ENCODE results near the gene NR1D1. TPM values are rescaled to one million over a fixed set of nuclear protein-coding genes. Genes with fewer than 3 reads are reported as not detected.

Gene NR1D1
- total RNA-seq, 2 donors from 2014 or later = 3.0 to 4.4 TPM

DNA sequence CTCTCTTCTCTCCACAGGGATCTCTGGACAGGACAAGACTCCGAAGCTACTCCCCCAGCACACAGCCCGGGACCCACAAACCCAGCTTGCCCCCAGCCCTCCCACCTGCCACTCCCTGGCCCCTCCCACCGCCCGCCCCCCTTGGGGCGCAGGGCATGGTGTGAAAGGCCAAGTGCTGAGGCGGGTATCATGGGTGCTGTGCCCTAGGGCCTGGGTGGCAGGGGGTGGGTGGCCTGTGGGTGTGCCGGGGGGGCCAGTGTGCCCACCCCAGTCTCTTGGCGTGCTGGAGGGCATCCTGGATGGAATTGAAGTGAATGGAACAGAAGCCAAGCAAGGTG is 26.2 kb downstream of the NR1D1 start:
- no peak for DNase-seq
- Histone ChIP-seq H3K4me3 (ENCODE audit: low read length) (no peak overlapping the region), H3K27me3 (ENCODE audit: control insufficient read depth, insufficient read depth, low read length, poor library complexity, severe bottlenecking) (no peaks in the 10 kb centered on the region), H3K4me1 (ENCODE audit: control insufficient read depth, insufficient read depth, low read length) (peaks cover 47% of the 10 kb centered on the region), H3K9ac (ENCODE audit: extremely low read depth, low read length, poor library complexity, severe bottlenecking) (no peak overlapping the region), H3K27ac (ENCODE audit: low read depth, low read length) (no peak overlapping the region), H3K9me3 (ENCODE audit: control insufficient read depth, low read length) (no peaks in the 10 kb centered on the region), H3K36me3 (ENCODE audit: control insufficient read depth, insufficient read depth, low read length) (no peaks in the 10 kb centered on the region)
- 86 to 100% methylated on average over 1 to 8 of the region's 8 CpGs for WGBS, 2 experiments (ENCODE audit: insufficient coverage in 1 of 2, insufficient read length in 1 of 2)
- TF ChIP-seq, protein P1, sequence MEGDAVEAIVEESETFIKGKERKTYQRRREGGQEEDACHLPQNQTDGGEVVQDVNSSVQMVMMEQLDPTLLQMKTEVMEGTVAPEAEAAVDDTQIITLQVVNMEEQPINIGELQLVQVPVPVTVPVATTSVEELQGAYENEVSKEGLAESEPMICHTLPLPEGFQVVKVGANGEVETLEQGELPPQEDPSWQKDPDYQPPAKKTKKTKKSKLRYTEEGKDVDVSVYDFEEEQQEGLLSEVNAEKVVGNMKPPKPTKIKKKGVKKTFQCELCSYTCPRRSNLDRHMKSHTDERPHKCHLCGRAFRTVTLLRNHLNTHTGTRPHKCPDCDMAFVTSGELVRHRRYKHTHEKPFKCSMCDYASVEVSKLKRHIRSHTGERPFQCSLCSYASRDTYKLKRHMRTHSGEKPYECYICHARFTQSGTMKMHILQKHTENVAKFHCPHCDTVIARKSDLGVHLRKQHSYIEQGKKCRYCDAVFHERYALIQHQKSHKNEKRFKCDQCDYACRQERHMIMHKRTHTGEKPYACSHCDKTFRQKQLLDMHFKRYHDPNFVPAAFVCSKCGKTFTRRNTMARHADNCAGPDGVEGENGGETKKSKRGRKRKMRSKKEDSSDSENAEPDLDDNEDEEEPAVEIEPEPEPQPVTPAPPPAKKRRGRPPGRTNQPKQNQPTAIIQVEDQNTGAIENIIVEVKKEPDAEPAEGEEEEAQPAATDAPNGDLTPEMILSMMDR (conservative IDR thresholded peaks at IDR 0.05) = no peak
- Mint-ChIP-seq H3K9me3 (no peaks in the 10 kb centered on the region), H3K27me3 (ENCODE audit: insufficient read depth) (no peaks in the 10 kb centered on the region), H3K36me3 (ENCODE audit: low read depth) (peaks cover 6% of the 10 kb centered on the region), H3K27ac (no peak overlapping the region), H3K4me3 (no peak overlapping the region), H3K4me1 (peaks cover 61% of the 10 kb centered on the region)

- TF ChIP-seq, protein P1 (conservative IDR thresholded peaks at IDR 0.05) = no peak
- H3K27me3 Mint-ChIP-seq (ENCODE audit: insufficient read depth) = no peaks in the 10 kb centered on the region
- Histone ChIP-seq H3K4me3 (ENCODE audit: low read length) (no peak overlapping the region), H3K27ac (ENCODE audit: low read depth, low read length) (no peak overlapping the region), H3K4me1 (ENCODE audit: control insufficient read depth, insufficient read depth, low read length) (peaks cover 47% of the 10 kb centered on the region), H3K27me3 (ENCODE audit: control insufficient read depth, insufficient read depth, low read length, poor library complexity, severe bottlenecking) (no peaks in the 10 kb centered on the region), H3K9me3 (ENCODE audit: control insufficient read depth, low read length) (no peaks in the 10 kb centered on the region), H3K9ac (ENCODE audit: extremely low read depth, low read length, poor library complexity, severe bottlenecking) (no peak overlapping the region), H3K36me3 (ENCODE audit: control insufficient read depth, insufficient read depth, low read length) (no peaks in the 10 kb centered on the region)
- no peaks in the 10 kb centered on the region for H3K9me3 Mint-ChIP-seq
- no peak overlapping the region for H3K4me3 Mint-ChIP-seq
- WGBS, 2 experiments (ENCODE audit: insufficient coverage in 1 of 2, insufficient read length in 1 of 2) = 89 to 95% methylated on average over 5 to 7 of the region's 7 CpGs
- peaks cover 64% of the 10 kb centered on the region for H3K4me1 Mint-ChIP-seq
- H3K36me3 Mint-ChIP-seq (ENCODE audit: low read depth) = peaks cover 6% of the 10 kb centered on the region
- no peak for DNase-seq
- H3K27ac Mint-ChIP-seq = no peak overlapping the region
Observed at GRCh38 chr17:40073454-40074174, 26.8 kb downstream of the NR1D1 start.

GRCh38 chr17:40072735-40073346 is 27.5 kb downstream of the NR1D1 start:
- DNase-seq = no peak
- peaks cover 51% of the 10 kb centered on the region for H3K4me1 ChIP-seq (ENCODE audit: control insufficient read depth, insufficient read depth, low read length)
- Mint-ChIP-seq H3K27me3 (ENCODE audit: insufficient read depth) (no peaks in the 10 kb centered on the region), H3K27ac (no peak overlapping the region), H3K4me1 (peaks cover 71% of the 10 kb centered on the region), H3K4me3 (peak overlapping the region; percentile 28), H3K36me3 (ENCODE audit: low read depth) (peaks cover 6% of the 10 kb centered on the region), H3K9me3 (no peaks in the 10 kb centered on the region)
- no peak overlapping the region for H3K4me3 ChIP-seq (ENCODE audit: low read length)
- no peaks in the 10 kb centered on the region for H3K9me3 ChIP-seq (ENCODE audit: control insufficient read depth, low read length)
- no peaks in the 10 kb centered on the region for H3K27me3 ChIP-seq (ENCODE audit: control insufficient read depth, insufficient read depth, low read length, poor library complexity, severe bottlenecking)
- H3K9ac ChIP-seq (ENCODE audit: extremely low read depth, low read length, poor library complexity, severe bottlenecking) = no peak overlapping the region
- TF ChIP-seq, protein P1 (conservative IDR thresholded peaks at IDR 0.05) = no peak
- no peak overlapping the region for H3K27ac ChIP-seq (ENCODE audit: low read depth, low read length)
- H3K36me3 ChIP-seq (ENCODE audit: control insufficient read depth, insufficient read depth, low read length) = no peaks in the 10 kb centered on the region
- 80 to 94% methylated on average over 3 to 8 of the region's 8 CpGs for WGBS, 2 experiments (ENCODE audit: insufficient coverage in 1 of 2, insufficient read length in 1 of 2)

Measured in endodermal cell (in vitro differentiated cells).